Kidney (tissue), 14 donors: Measurements from ENCODE around the gene FSTL5. TPM values are rescaled to one million over a fixed set of nuclear protein-coding genes. Genes with fewer than 3 reads are reported as not detected.

Source experiments
- DNase-seq, 5 donors: peaks; one replicate each; pipeline ENCODE4 v3.0.0-alpha.2; 2013 to 2020
- FAIRE-seq: peaks from 2 replicates; lab custom pipeline; 2012; peaks lifted over from hg19 to GRCh38; lab: Jason Lieb, UNC
- H3K27ac ChIP-seq, 2 donors: one replicate each; pipeline ENCODE4 v1.7.0; 2013; ENCODE audit warnings: low read depth in 2 of 2, low read length in 2 of 2, inconsistent platforms in 1 of 2
- H3K27me3 ChIP-seq: one replicate; pipeline ENCODE4 v1.7.1; 2013; ENCODE audit warnings: low read length, inconsistent platforms; ENCODE audit not compliant: control insufficient read depth, insufficient read depth
- H3K36me3 ChIP-seq, 3 donors: one replicate each; pipeline versions ENCODE4 v1.7.0 to v1.7.1; 2013; ENCODE audit warnings: low read length in 3 of 3, control low read depth in 1 of 3, inconsistent platforms in 1 of 3; ENCODE audit not compliant: insufficient read depth in 3 of 3, control insufficient read depth in 2 of 3
- H3K4me1 ChIP-seq, 3 donors: one replicate each; pipeline versions ENCODE4 v1.7.0 to v1.7.1; 2013; ENCODE audit warnings: low read length in 3 of 3, inconsistent platforms in 1 of 3, low read depth in 1 of 3; ENCODE audit not compliant: control insufficient read depth in 2 of 3, insufficient read depth in 2 of 3
- H3K4me3 ChIP-seq, 3 donors: one replicate each; pipeline versions ENCODE4 v1.7.0 to v1.8.1; 2013; ENCODE audit warnings: low read length in 3 of 3, control low read depth in 1 of 3, inconsistent platforms in 1 of 3
- H3K9ac ChIP-seq, 3 donors: one replicate each; pipeline versions ENCODE4 v1.7.0 to v1.7.1; 2013; ENCODE audit warnings: low read length in 3 of 3, control low read depth in 1 of 3, inconsistent platforms in 1 of 3
- H3K9me3 ChIP-seq, 3 donors: one replicate each; pipeline versions ENCODE4 v1.7.0 to v1.7.1; 2013; ENCODE audit warnings: low read length in 3 of 3, control low read depth in 1 of 3, inconsistent platforms in 1 of 3; ENCODE audit not compliant: control insufficient read depth in 2 of 3, insufficient read depth in 1 of 3
- intact Hi-C: fragments of 100-400 bp; cut with DNase I; formaldehyde crosslinking; loops from one replicate; pipeline ENCODE4 v1.11.1; 2022
- polyA plus RNA-seq: library from polyadenylated mRNA; stranded (reverse); fragments of 350-450 nt; fragmentation: Illumina TruSeq; extraction: RNeasy Lipid Tissue Mini Kit (QIAGEN cat#74804); gene quantifications from one replicate; pipeline ENCODE4 v1.2.3, GENCODE V29; 2014; ENCODE audit warnings: low read depth, low replicate concordance; ENCODE audit not compliant: insufficient read depth
- total RNA-seq: library from RNA; stranded (reverse); fragmentation: NEBNext Ultra II Directional; extraction: Animal tissue kit (Norgen Biotek cat#: 25700); gene quantifications from one replicate; pipeline ENCODE4 v1.2.1, GENCODE V29; 2021
- TF ChIP-seq, protein P1 (sequence below): IDR thresholded peaks from 3 replicates; pipeline ENCODE4 v1.5.1; 2012; ENCODE audit warnings: mild to moderate bottlenecking, moderate library complexity, borderline replicate concordance; ENCODE audit not compliant: insufficient read depth; ENCODE audit errors: extremely low read depth
- donor health status: control.
- donor health status: control.
- donor health status: control.
- donor health status: control.
- donor health status: control.
- donor health status: DM: yes; HTN: yes; CAD: no.
- donor health status: Normal renal cell carcinoma (clear cell type).

Gene FSTL5
- total and polyA plus RNA-seq, 2 donors from 2014 or later, result 0.09 TPM; not detected in 1

- Histone ChIP-seq H3K9me3 (no peaks in the 10 kb centered on the region), H3K27me3 (no peaks in the 10 kb centered on the region), H3K9ac (no peak overlapping the region), H3K36me3 (no peaks in the 10 kb centered on the region), H3K4me1 (no peaks in the 10 kb centered on the region), H3K4me3 (no peak overlapping the region), H3K27ac (no peak overlapping the region)
- TF ChIP-seq, protein P1, sequence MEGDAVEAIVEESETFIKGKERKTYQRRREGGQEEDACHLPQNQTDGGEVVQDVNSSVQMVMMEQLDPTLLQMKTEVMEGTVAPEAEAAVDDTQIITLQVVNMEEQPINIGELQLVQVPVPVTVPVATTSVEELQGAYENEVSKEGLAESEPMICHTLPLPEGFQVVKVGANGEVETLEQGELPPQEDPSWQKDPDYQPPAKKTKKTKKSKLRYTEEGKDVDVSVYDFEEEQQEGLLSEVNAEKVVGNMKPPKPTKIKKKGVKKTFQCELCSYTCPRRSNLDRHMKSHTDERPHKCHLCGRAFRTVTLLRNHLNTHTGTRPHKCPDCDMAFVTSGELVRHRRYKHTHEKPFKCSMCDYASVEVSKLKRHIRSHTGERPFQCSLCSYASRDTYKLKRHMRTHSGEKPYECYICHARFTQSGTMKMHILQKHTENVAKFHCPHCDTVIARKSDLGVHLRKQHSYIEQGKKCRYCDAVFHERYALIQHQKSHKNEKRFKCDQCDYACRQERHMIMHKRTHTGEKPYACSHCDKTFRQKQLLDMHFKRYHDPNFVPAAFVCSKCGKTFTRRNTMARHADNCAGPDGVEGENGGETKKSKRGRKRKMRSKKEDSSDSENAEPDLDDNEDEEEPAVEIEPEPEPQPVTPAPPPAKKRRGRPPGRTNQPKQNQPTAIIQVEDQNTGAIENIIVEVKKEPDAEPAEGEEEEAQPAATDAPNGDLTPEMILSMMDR, result no peak
- FAIRE-seq, result no peak
- DNase-seq, result no peak
- intact Hi-C loops, result no loop called here
Observed at GRCh38 chr4:161813389-161813788, 350.4 kb downstream of the FSTL5 start.

GRCh38 chr4:161803171-161803570 is 360.6 kb downstream of the FSTL5 start:
- intact Hi-C loops, result no loop called here
- Histone ChIP-seq H3K9ac (no peak overlapping the region), H3K4me1 (no peaks in the 10 kb centered on the region), H3K9me3 (no peaks in the 10 kb centered on the region), H3K4me3 (no peak overlapping the region), H3K27me3 (no peaks in the 10 kb centered on the region), H3K36me3 (no peaks in the 10 kb centered on the region), H3K27ac (no peak overlapping the region)
- TF ChIP-seq, protein P1, result no peak
- FAIRE-seq, result no peak
- no peak for DNase-seq

DNA sequence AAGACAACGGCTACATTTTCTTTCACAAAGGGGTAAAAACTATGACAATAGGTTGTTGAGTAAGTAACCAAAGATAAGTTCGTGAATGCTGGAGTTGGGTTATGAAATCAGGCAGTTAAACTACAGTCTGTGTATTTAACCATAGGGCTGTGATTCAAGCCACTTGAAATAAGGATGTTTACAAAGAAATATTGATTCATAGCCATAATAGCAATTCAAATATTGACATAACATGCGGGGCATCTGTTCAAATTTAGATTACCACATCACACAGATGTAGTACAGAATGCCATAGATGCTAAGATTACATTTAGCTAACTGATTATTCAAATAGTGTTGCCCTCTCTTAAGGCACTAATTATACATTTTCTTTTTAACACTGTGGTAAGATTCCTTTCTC is 364.1 kb downstream of the FSTL5 start:
- H3K4me1 ChIP-seq, result no peaks in the 10 kb centered on the region
- H3K27ac ChIP-seq, result no peak overlapping the region
- TF ChIP-seq, protein P1, result no peak
- FAIRE-seq (no peak), DNase-seq (no peak)
- no peak overlapping the region for H3K9ac ChIP-seq
- intact Hi-C loops, result no loop called here
- H3K27me3 ChIP-seq, result no peaks in the 10 kb centered on the region
- H3K4me3 ChIP-seq, result no peak overlapping the region
- peaks cover 0 to 3% (median 0%) of the 10 kb centered on the region in 3 donors for H3K9me3 ChIP-seq
- no peaks in the 10 kb centered on the region for H3K36me3 ChIP-seq

DNA sequence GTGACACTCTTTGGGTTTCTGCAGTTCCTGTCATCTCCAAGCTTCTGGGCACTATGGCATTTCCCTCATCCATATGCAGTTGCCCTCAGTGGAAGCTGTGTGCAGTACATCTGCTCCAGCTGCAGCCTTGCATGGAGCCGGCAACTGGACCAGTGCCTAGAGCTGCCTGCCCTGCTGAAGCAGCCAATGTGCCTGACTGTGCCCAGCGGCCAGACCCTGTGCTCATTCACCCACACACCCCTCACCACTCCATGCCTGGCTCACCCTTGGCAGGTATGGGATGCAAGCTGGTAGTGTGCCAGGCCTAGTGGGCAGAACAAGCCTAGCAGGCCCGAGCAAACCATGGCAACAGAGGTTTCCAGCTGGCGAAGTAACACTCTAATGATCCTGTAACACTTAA is 370.8 kb downstream of the FSTL5 start:
- intact Hi-C loops, result no loop called here
- no peak overlapping the region for H3K27ac ChIP-seq
- H3K4me3 ChIP-seq, result no peak overlapping the region
- H3K27me3 ChIP-seq, result no peaks in the 10 kb centered on the region
- no peak overlapping the region for H3K9ac ChIP-seq
- DNase-seq (peak in 1 of 5 donors; percentile 50), FAIRE-seq (no peak)
- H3K36me3 ChIP-seq, result no peaks in the 10 kb centered on the region
- TF ChIP-seq, protein P1, result no peak
- H3K9me3 ChIP-seq, result peaks cover 0 to 5% (median 0%) of the 10 kb centered on the region in 3 donors
- H3K4me1 ChIP-seq, result no peaks in the 10 kb centered on the region
